SK-N-MC (cell line): ENCODE data around the gene PKD2L1.

ENCODE experiments used
- EZH2 ChIP-seq: fragments of 200-600 bp; sonication (generic); IDR thresholded peaks from one replicate; pipeline ENCODE4 v1.6.1; 2017; ENCODE audit warnings: antibody characterized with exemption
- POLR2AphosphoS5 ChIP-seq: IDR thresholded peaks from 2 replicates; pipeline ENCODE4 v1.6.1; 2012; ENCODE audit warnings: mild to moderate bottlenecking, low read depth, low read length, borderline replicate concordance

GRCh38 chr10:100349672-100350071 is 19.6 kb upstream of the PKD2L1 start:
- TF ChIP-seq POLR2AphosphoS5 = no peak
- no peak for TF ChIP-seq EZH2
